GM21423 (cell line): Measurements from ENCODE around the gene GALNTL6.

ENCODE experiments used
- ATAC-seq: cut with Tn5 transposase; IDR thresholded peaks from one replicate; pipeline ENCODE4 v1.9.1; 2021; ENCODE audit warnings: mild to moderate bottlenecking, moderate library complexity; ENCODE audit not compliant: unreplicated experiment

The GALNTL6 gene

DNA sequence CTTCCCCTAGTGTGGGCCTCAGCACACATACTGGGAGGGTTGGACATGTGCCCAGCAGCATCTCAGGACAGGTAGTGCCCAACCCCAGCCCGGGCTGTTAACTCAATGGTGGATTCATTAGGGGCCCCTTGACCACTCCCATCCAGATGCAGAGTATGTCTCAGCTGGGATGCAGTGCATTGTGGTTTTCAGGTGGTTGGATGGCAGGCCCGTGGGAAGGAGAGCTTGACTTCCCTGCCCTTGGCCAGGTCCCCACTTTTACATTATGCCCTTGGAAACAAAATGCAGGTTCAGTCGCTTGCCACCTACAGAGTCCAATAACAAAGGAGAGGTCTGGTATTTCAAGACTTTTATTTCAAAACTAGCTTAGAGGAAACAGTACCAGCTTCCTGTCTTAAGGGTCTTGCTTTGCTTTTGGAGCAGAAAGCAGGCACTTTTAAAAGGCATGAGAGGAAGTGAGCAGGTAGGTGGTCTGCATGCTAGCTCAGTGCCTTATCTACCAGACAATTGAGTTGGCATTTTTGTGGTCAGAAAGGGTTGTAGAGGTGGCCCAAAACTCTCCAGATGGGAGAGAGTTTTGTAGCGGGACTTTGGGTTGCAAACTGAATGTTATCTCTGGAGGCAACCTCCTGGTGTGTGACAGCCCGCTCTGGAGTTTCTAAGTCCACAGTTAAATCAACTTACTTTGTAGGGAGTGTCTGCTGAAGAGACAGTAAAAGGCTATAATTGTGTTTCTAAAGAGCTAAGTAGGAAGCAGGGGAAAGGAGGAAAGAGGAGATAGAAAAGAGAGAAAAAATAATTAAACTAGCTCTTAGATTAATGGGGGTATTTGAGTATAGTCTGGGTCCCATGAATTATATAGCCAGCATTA, 171.0 kb downstream of the GALNTL6 start:
- ATAC-seq = no peak

DNA sequence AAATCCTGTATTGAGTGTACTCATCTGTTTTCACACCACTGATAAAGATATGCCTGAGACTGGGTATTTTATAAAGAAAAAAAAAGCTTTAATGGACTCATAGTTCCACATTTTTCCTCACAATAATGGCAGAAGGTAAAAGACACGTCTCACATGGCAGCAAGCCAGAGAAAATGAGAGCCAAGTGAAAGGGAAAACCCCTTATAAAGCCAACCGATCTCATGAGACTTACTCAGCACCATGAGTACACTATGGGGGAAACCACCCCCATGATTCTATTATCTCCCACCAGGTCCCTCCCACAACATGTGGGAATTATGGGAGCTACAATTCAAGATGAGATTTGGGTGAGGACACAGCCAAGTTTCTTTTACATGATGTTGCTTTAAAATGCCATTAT, 171.9 kb downstream of the GALNTL6 start:
- no peak for ATAC-seq

DNA sequence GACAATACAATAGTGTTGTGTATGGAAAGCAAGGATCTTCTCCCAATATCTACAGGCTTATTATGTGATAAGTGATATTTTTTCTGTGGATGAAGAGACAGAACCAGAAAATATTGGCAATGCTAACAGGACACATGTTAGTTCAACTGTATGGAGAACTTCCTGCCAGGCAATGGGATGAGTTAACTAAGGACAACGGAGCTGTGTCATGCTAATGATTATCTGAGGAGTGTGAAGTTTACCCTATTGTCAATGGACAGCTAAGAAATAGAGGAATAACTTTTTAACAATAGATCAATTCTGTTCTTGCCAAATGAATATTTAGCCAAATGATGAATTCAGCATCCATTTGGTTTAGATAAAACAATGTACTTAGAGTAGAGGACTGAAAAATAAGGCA, 180.0 kb downstream of the GALNTL6 start:
- no peak for ATAC-seq

- ATAC-seq = no peak
These were observed 194.7 kb downstream of the GALNTL6 start for GRCh38 chr4:172007889-172008288.

GRCh38 chr4:172009446-172010230, 196.4 kb downstream of the GALNTL6 start:
- ATAC-seq = no peak

DNA sequence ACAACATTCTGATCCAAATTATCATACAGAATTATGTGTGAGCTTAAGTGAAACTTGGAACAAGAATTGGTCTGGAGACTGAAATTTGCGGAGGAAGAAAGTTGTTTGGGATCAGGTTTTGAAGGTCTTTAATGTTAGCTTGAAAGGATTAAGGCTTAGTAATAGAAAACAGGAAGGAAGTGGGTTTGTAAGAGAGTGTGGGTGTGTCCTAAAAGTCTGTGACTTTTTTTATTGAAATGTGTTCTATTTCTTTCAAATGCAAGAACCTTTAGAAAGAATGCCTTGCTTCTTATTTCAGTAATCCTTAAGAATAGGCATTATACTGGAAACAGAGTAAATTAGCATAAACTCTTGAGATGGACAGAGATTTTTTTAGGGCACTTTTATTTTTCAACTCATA, 198.0 kb downstream of the GALNTL6 start:
- no peak for ATAC-seq

DNA sequence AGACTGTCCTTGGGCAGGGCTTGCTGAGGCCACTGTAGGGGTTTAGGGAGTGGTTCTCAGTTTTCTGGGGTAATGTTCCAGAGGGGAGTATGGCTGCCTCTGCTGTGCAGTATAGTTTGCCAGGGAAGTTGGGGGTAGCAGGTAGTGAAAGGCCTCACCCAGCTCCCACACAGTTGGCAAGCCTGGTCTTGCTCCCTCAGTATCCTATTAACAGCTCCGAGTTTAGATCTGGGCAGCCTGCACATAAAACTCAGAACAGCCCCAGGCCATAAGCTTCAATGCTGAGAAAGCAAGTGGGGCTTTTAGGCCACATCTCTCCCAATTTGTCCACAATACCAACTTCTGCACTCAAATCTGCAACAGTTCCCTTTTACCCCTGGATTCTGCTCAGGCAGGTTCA, 205.2 kb downstream of the GALNTL6 start:
- no peak for ATAC-seq

- no peak for ATAC-seq
These were observed 222.4 kb downstream of the GALNTL6 start for GRCh38 chr4:172035562-172035961.

GRCh38 chr4:172040766-172041165, 227.6 kb downstream of the GALNTL6 start:
- no peak for ATAC-seq

- ATAC-seq = no peak
These were observed 229.5 kb downstream of the GALNTL6 start for GRCh38 chr4:172042714-172043114.

DNA sequence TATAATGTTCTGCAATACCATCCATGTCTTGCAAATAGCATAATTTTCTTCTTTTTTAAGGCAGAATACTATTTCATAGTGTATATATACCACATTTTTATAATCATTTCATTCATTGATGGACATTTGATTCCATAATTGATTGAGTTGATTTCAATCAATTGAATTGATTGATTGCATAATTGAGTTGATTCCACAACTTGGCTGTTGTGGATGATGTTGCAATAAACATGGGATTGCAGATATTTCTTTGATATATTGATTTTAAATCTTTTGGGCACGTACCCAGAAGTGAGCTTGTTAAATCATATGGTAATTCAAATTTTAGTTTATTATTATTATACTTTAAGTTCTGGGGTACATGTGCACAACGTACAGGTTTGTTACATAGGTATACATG, 232.8 kb downstream of the GALNTL6 start:
- ATAC-seq = no peak

DNA sequence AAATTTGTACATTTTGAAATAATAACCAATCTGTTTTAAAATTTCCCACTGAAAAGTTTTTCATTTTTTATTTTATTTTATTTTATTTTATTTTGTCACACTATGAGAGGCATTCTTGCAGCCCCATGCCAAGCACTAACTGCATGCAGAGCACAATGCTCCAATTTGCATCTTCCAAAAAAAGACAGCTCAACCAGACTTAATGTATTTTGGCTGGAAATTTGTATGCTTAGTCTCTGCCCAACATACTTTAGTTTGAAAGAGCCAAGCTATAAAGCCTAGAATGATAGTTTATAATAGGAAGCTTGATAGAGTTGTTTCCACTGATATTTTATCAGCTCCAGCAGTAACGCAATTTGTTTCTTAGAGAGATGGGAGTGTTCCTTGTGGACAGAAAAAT, 235.5 kb downstream of the GALNTL6 start:
- ATAC-seq = no peak

- no peak for ATAC-seq
These were observed 237.7 kb downstream of the GALNTL6 start for GRCh38 chr4:172050911-172051310.

- peak; percentile 85 for ATAC-seq
These were observed 241.8 kb downstream of the GALNTL6 start for GRCh38 chr4:172055046-172055445.

- no peak for ATAC-seq
These were observed 242.3 kb downstream of the GALNTL6 start for GRCh38 chr4:172055498-172055897.

DNA sequence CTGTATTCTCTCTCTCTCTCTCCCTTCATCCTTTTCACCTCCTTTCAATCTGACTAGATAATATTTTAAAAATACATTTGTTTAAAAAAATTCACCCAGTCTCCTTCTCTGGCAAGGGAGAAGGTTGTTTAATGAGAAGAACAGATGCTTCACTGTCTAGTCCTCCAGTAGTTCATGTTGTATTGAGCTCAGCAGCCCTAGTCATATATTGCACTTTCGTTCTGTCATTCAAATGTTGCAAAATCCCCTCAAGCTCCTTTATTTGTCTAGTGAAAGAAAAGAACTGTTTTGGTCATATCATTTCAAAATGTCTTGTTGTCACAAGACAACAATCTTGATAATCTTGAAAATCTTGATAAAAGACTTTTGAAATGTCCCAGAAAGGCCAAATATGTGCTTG, 248.0 kb downstream of the GALNTL6 start:
- no peak for ATAC-seq

DNA sequence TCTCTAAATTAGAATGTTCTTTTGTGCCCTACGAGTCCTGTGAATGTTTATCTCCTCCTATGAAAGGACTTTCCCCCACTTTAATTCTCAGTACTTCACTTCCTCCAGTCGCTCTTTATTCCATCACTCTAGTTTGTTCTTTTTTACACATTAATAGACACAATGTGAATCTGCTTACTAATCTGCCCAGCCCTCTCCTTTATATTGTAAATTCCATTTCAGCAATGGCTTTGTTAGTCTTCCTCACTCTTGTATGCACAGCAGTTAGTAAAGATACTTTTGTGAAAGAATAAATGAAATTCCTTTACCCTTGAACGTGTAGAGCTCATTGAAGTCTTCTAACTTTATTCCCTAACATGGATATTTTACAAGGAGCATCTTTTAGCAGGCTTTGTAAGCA, 255.3 kb downstream of the GALNTL6 start:
- ATAC-seq = no peak

- ATAC-seq = no peak
These were observed 260.4 kb downstream of the GALNTL6 start for GRCh38 chr4:172073590-172073989.

GRCh38 chr4:172083272-172083671, 270.1 kb downstream of the GALNTL6 start:
- ATAC-seq = no peak

- ATAC-seq = no peak
These were observed 275.4 kb downstream of the GALNTL6 start for GRCh38 chr4:172088556-172088955.

GRCh38 chr4:172095161-172095560, 282.0 kb downstream of the GALNTL6 start:
- no peak for ATAC-seq

- no peak for ATAC-seq
These were observed 283.6 kb downstream of the GALNTL6 start for GRCh38 chr4:172096786-172097185.
